Measurements from ENCODE around the gene TET3. TPM values are rescaled to one million over a fixed set of nuclear protein-coding genes. Genes with fewer than 3 reads are reported as not detected.

TET3 gene
- total RNA-seq, 1 experiment from 2014 or later, result 19.1 TPM

DNA sequence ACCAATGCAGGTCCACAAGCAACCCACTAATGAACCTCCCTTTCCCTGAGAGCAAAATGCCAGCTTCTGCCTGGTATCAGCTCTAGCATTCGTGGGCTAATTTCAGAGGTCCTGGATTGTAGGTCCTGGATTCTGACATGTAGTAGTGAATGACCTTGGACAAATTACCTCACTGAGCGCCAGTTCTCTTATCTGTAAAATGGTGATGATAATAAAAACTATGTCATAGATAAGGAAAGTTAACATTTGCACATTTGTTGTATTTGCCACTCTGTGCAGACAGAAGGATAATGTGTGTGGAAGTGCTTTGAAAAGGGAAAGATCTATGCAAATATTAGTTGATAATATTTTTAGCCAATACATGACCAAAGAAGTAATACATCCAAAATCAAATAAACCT lies 4.1 kb upstream of the TET3 start:
- Histone ChIP-seq H3K79me2 (ENCODE audit: low read depth) (peaks cover 8% of the 10 kb centered on the region), H3K4me2 (peak overlapping the region; percentile 48), H3K36me3 (ENCODE audit: low read depth) (no peaks in the 10 kb centered on the region), H4K20me1 (ENCODE audit: insufficient read depth) (peaks cover 3% of the 10 kb centered on the region; the same call in 1 of the 2 replicates), H3F3A (ENCODE audit: insufficient read depth, low read depth) (peaks cover 55% of the 10 kb centered on the region), H3K4me3 (no peak overlapping the region), H2AFZ (no peak overlapping the region), H3K4me1 (replicated peaks; ENCODE audit: insufficient read depth) (peaks cover 46% of the 10 kb centered on the region), H3K27me3 (ENCODE audit: insufficient read depth, low read depth) (no peaks in the 10 kb centered on the region), H3K27ac (no peak overlapping the region), H3K9me3 (ENCODE audit: insufficient read depth, low read depth) (peaks cover 7% of the 10 kb centered on the region; the same call in 1 of the 2 replicates), H3K9me2 (ENCODE audit: insufficient read depth) (no peaks in the 10 kb centered on the region)
- ChIA-PET POLR2A (ENCODE audit: unreplicated experiment) (no interaction called here), CTCF (no interaction called here)
- TF ChIP-seq, protein P1, sequence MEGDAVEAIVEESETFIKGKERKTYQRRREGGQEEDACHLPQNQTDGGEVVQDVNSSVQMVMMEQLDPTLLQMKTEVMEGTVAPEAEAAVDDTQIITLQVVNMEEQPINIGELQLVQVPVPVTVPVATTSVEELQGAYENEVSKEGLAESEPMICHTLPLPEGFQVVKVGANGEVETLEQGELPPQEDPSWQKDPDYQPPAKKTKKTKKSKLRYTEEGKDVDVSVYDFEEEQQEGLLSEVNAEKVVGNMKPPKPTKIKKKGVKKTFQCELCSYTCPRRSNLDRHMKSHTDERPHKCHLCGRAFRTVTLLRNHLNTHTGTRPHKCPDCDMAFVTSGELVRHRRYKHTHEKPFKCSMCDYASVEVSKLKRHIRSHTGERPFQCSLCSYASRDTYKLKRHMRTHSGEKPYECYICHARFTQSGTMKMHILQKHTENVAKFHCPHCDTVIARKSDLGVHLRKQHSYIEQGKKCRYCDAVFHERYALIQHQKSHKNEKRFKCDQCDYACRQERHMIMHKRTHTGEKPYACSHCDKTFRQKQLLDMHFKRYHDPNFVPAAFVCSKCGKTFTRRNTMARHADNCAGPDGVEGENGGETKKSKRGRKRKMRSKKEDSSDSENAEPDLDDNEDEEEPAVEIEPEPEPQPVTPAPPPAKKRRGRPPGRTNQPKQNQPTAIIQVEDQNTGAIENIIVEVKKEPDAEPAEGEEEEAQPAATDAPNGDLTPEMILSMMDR (conservative IDR thresholded peaks at IDR 0.05), result no peak
- no peak for TF ChIP-seq EZH2 (IDR thresholded peaks at IDR 0.05; ENCODE audit: low read depth)
- intact Hi-C loops (cut with micrococcal nuclease; ENCODE audit: unreplicated experiment), result loop anchor here (10.0 kb wide), 1 partner anchor 164 kb away; the partner anchor contains the start of gene BOLA3
- no peak for DNase-seq
- BruUV-seq (replicated peaks), result no TSS peak

DNA sequence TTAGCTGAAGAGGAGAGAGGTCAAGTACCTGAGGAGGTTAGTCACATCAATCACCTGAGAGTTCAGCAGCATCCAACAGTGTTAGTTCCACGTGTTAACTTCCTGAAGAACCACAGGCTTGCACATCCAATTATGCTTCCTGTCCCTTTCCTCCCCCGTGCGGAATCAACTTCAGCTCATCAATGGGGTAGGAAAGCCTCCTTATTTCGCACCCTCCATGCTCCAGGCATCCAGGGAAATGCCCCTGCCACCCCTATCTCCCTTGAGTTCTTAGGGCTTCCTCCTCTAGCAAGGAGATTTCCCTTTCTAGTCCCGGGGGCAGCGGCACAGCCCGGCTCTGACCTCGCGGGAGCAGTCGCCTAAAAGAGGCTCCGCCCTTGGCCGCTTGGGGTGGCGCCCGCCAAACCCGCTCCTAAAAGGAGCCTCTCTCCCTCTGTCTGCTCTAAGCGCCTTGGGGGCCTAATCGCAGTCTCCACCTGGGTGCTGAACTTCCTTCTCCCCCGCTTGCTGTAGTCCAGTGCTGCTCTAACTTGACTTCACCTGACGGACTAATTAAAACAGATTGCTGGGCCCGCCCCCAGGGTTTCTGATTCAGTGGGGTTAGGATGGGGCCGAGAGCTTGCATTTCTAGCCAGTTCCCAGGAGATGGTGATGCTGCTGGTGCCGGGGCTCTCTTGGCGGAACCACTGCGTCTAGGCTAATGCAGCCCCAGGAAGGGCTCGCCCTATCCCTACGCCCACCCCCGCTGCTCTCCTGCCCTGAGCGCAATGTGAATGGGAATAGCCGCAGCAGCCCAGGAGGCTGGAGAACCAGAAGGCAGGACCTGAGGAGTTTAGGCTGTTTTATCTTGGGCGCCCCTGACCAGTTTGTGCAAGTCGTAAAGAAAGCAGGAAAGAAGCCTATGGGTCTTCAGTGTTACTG lies 3.4 kb upstream of the TET3 start:
- intact Hi-C loops (cut with micrococcal nuclease; ENCODE audit: unreplicated experiment), result loop anchor here (2.0 to 10.0 kb wide), 2 partner anchors 55 to 163 kb away; partner anchors contain the start of genes BOLA3 and DGUOK
- peaks cover 16% of the 10 kb centered on the region for H3K79me2 ChIP-seq (ENCODE audit: low read depth)

DNA sequence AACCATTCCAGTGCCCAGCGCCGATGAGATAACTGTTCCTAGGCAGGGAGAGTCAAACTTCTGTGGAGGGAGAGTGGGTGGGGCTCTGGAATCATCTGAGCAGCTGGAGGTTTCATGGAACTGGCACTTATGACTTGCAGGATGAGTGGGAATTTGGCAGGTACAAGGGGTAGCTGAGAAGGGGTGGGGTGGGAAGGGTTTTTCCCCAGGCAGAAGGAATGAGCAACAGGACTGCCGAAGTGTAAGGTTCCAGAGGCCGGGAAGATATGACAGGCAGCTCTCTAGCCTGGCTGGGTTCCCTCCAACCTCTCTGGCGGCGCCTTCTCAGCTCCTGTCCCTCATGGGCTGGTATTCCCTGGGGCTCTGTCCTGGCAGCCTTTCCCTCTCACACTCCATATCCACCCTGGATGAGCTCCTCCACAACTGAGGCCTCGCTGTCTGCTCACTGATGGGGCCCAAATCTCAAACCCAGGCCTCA lies 2.5 kb upstream of the TET3 start:
- Histone ChIP-seq H3K27ac (no peak overlapping the region), H3K4me1 (replicated peaks; ENCODE audit: insufficient read depth) (peaks cover 61% of the 10 kb centered on the region), H3F3A (ENCODE audit: insufficient read depth, low read depth) (peaks cover 55% of the 10 kb centered on the region), H3K9me3 (ENCODE audit: insufficient read depth, low read depth) (peaks cover 7% of the 10 kb centered on the region; the same call in 1 of the 2 replicates), H4K20me1 (ENCODE audit: insufficient read depth) (peaks cover 4% of the 10 kb centered on the region; the same call in 1 of the 2 replicates), H2AFZ (no peak overlapping the region), H3K79me2 (ENCODE audit: low read depth) (peaks cover 24% of the 10 kb centered on the region), H3K27me3 (ENCODE audit: insufficient read depth, low read depth) (no peaks in the 10 kb centered on the region), H3K36me3 (ENCODE audit: low read depth) (0 out of 2 replicates have a peak, but pooled peaks cover 5% of the 10 kb centered on the region), H3K9me2 (ENCODE audit: insufficient read depth) (no peaks in the 10 kb centered on the region), H3K4me3 (no peak overlapping the region), H3K4me2 (peak overlapping the region; percentile 88)
- intact Hi-C loops (cut with micrococcal nuclease; ENCODE audit: unreplicated experiment), result loop anchor here (2.0 to 10.0 kb wide), 2 partner anchors 55 to 163 kb away; partner anchors contain the start of genes BOLA3 and DGUOK
- no TSS peak for BruUV-seq (replicated peaks)
- DNase-seq, result no peak
- no peak for TF ChIP-seq EZH2 (IDR thresholded peaks at IDR 0.05; ENCODE audit: low read depth)
- TF ChIP-seq, protein P1 (conservative IDR thresholded peaks at IDR 0.05), result no peak
- CTCF ChIA-PET, result no interaction called here
- POLR2A ChIA-PET (ENCODE audit: unreplicated experiment), result no interaction called here

More for the DNA sequence above, 3.4 kb upstream of the TET3 start:
- peaks cover 55% of the 10 kb centered on the region for H3F3A ChIP-seq (ENCODE audit: insufficient read depth, low read depth)
- peak in 1 of 2 experiments; percentile 19 for DNase-seq
- POLR2A ChIA-PET (ENCODE audit: unreplicated experiment), result no interaction called here
- H4K20me1 ChIP-seq (ENCODE audit: insufficient read depth), result peaks cover 3% of the 10 kb centered on the region; the same call in 1 of the 2 replicates
- no peak for TF ChIP-seq EZH2 (IDR thresholded peaks at IDR 0.05; ENCODE audit: low read depth)
- TF ChIP-seq, protein P1 (conservative IDR thresholded peaks at IDR 0.05), result no peak
- H3K36me3 ChIP-seq (ENCODE audit: low read depth), result no peaks in the 10 kb centered on the region
- H3K27ac ChIP-seq, result no peak overlapping the region
- no peak overlapping the region for H3K4me3 ChIP-seq
- peaks cover 53% of the 10 kb centered on the region for H3K4me1 ChIP-seq (replicated peaks; ENCODE audit: insufficient read depth)
- H3K9me3 ChIP-seq (ENCODE audit: insufficient read depth, low read depth), result peaks cover 7% of the 10 kb centered on the region; the same call in 1 of the 2 replicates
- H3K9me2 ChIP-seq (ENCODE audit: insufficient read depth), result no peaks in the 10 kb centered on the region
- BruUV-seq (replicated peaks), result no TSS peak
- peak overlapping the region; percentile 48 for H3K4me2 ChIP-seq
- no peaks in the 10 kb centered on the region for H3K27me3 ChIP-seq (ENCODE audit: insufficient read depth, low read depth)
- H2AFZ ChIP-seq, result no peak overlapping the region
- CTCF ChIA-PET, result no interaction called here
